Small intestine (tissue), 7 donors: ENCODE measurements around the gene DTD1. TPM values are rescaled to one million over a fixed set of nuclear protein-coding genes. Genes with fewer than 3 reads are reported as not detected.

Experiments used
- DNase-seq, 2 donors: peaks; one replicate each; pipeline versions ENCODE4 v3.0.0 to v3.0.0-alpha.2; 2013
- FAIRE-seq: peaks from 2 replicates; lab custom pipeline; 2012; peaks lifted over from hg19 to GRCh38; lab: Jason Lieb, UNC
- H3K27ac ChIP-seq, 3 donors: one replicate each; pipeline ENCODE4 v1.5.1; 2013; ENCODE audit warnings: low read length in 2 of 3, mild to moderate bottlenecking in 2 of 3, control low read depth in 1 of 3, inconsistent platforms in 1 of 3, low read depth in 1 of 3, moderate library complexity in 1 of 3
- H3K27me3 ChIP-seq, 3 donors: one replicate each; pipeline ENCODE4 v1.6.1; 2013; ENCODE audit warnings: low read length in 3 of 3, inconsistent platforms in 1 of 3; ENCODE audit not compliant: control insufficient read depth in 3 of 3, insufficient read depth in 3 of 3
- H3K36me3 ChIP-seq, 3 donors: one replicate each; pipeline ENCODE4 v1.6.1; 2013; ENCODE audit warnings: low read length in 3 of 3, inconsistent platforms in 1 of 3, low read depth in 1 of 3, mild to moderate bottlenecking in 1 of 3, moderate library complexity in 1 of 3; ENCODE audit not compliant: control insufficient read depth in 3 of 3, insufficient read depth in 2 of 3
- H3K4me1 ChIP-seq, 3 donors: one replicate each; pipeline ENCODE4 v1.6.1; 2013; ENCODE audit warnings: low read length in 2 of 3, inconsistent platforms in 1 of 3, low read depth in 1 of 3, mild to moderate bottlenecking in 1 of 3, moderate library complexity in 1 of 3; ENCODE audit not compliant: control insufficient read depth in 3 of 3, insufficient read depth in 2 of 3
- H3K4me3 ChIP-seq, 3 donors: one replicate each; pipeline ENCODE4 v1.5.1; 2013; ENCODE audit warnings: low read length in 3 of 3, control low read depth in 1 of 3, inconsistent platforms in 1 of 3, low read depth in 1 of 3, mild to moderate bottlenecking in 1 of 3, moderate library complexity in 1 of 3
- H3K9me3 ChIP-seq, 2 donors: one replicate each; pipeline ENCODE4 v1.6.1; 2013; ENCODE audit warnings: low read depth in 1 of 2, low read length in 1 of 2; ENCODE audit not compliant: control insufficient read depth in 2 of 2, insufficient read depth in 1 of 2
- WGBS, 3 donors: extraction: QIAGEN DNeasy Blood & Tissue Kit; methylation state at CpG; one replicate each; pipeline ENCODE4 v1.1.7; 2013; 5-methylcytosine and 5-hydroxymethylcytosine counted together
- polyA plus RNA-seq, 4 donors: library from polyadenylated mRNA; stranded (reverse) in 3 of 4; unstranded in 1 of 4; fragments of 200-250 nt in 3 of 4; fragments of 120-200 nt in 1 of 4; gene quantifications; one replicate each; pipeline versions ENCODE4 v1.2.1 to v1.2.3, GENCODE V29; 2013
- donor health status: healthy with polysubstance abuse.
- donor health status: control.
- donor health status: control.
- donor health status: Bipolar disorder and iron deficiency.
- donor health status: healthy.

The DTD1 gene
- polyA plus RNA-seq, 4 donors: 9.6 to 25.8 (median 16.1) TPM

- WGBS, 3 donors: 62 to 83% (median 69%) methylated on average over 1 of the region's 1 CpG
Measured at GRCh38 chr20:18653736-18654447, 66.0 kb downstream of the DTD1 start.

DNA sequence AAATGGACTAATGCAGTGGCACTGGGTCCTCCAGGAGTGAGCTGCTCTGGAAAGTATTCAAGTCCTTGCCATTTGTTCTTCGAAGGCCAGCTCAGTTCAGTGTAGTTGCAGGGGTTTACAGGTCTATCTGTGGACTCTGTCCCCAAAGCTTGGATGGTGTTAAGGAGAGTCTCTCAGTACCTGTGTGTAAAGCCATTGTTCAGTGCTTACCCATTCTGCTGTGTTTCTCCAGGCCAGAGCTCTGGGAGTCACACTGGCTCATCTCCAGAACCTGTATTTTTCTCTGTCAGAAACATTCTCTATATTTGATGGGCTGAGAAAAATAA lies 66.6 kb downstream of the DTD1 start:
- H3K27ac ChIP-seq: no peak overlapping the region
- H3K27me3 ChIP-seq: no peaks in the 10 kb centered on the region
- H3K36me3 ChIP-seq: no peaks in the 10 kb centered on the region
- DNase-seq: no peak
- FAIRE-seq: no peak
- H3K4me3 ChIP-seq: no peak overlapping the region
- peaks cover 0 to 2% of the 10 kb centered on the region in 2 donors for H3K9me3 ChIP-seq
- WGBS, 3 donors: 20 to 78% (median 52%) methylated on average over 1 of the region's 1 CpG
- H3K4me1 ChIP-seq: no peaks in the 10 kb centered on the region

More at GRCh38 chr20:18653736-18654447, 66.0 kb downstream of the DTD1 start:
- Histone ChIP-seq H3K27me3 (no peaks in the 10 kb centered on the region), H3K27ac (no peak overlapping the region), H3K9me3 (peaks cover 0 to 2% of the 10 kb centered on the region in 2 donors), H3K4me1 (no peaks in the 10 kb centered on the region), H3K4me3 (no peak overlapping the region), H3K36me3 (no peaks in the 10 kb centered on the region)
- no peak for DNase-seq
- FAIRE-seq: no peak

DNA sequence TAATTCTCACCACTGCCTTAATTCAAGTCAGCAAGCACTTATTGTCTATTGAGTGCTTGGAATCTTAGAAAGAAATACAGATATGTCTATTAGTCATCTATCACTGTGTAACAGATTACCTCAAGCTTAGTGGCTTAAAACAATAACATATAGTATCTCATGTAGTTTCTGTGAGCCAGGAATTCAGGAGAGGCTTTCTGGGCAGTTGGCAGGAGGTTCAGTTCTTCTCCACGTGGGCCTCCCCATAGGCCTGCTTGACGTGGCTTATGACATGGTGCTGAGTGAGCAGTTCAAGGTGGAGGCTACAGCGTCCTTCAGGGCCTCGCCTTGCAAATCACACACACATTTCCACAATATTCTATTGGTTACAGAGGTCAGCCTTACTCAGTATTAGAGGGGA lies 69.7 kb downstream of the DTD1 start:
- FAIRE-seq: no peak
- WGBS, 3 donors: 92 to 93% (median 92%) methylated on average over 4 of the region's 4 CpGs
- H3K4me3 ChIP-seq: no peak overlapping the region

GRCh38 chr20:18662279-18663040 lies 74.6 kb downstream of the DTD1 start:
- 76 to 84% (median 76%) methylated on average over 6 of the region's 6 CpGs for WGBS, 3 donors
- no peak for FAIRE-seq

More for the DNA sequence above, 69.7 kb downstream of the DTD1 start:
- Histone ChIP-seq H3K9me3 (peaks cover 0 to 2% of the 10 kb centered on the region in 2 donors), H3K27ac (no peak overlapping the region), H3K27me3 (no peaks in the 10 kb centered on the region), H3K36me3 (no peaks in the 10 kb centered on the region), H3K4me1 (no peaks in the 10 kb centered on the region)
- no peak for DNase-seq

GRCh38 chr20:18663932-18664331 lies 76.1 kb downstream of the DTD1 start:
- FAIRE-seq: no peak
- H3K27me3 ChIP-seq: no peaks in the 10 kb centered on the region

More at GRCh38 chr20:18662279-18663040, 74.6 kb downstream of the DTD1 start:
- H3K36me3 ChIP-seq: no peaks in the 10 kb centered on the region
- DNase-seq: no peak
- no peak overlapping the region for H3K27ac ChIP-seq
- no peaks in the 10 kb centered on the region for H3K9me3 ChIP-seq
- no peaks in the 10 kb centered on the region for H3K27me3 ChIP-seq
- no peak overlapping the region for H3K4me3 ChIP-seq
- no peaks in the 10 kb centered on the region for H3K4me1 ChIP-seq

DNA sequence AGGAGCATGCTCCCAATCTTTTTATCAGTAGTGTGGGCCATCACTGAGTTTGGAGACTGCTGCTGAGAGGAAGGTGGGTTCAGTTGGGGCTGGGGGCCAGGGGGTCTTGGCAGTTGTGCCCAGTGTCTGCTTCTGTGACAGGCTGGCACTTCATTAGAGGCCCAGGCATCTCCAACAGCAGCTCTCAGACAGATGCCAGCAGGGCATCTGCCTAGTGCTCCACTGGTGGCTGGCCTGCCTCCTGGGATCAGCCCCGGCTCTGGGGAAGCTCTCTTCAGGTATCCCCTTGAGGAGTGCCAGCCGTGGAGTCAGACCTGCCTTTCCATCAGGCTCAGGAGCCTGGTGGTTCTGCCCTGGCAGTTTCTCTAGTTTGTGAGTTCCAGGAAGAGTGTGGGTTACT lies 77.3 kb downstream of the DTD1 start:
- no peak for DNase-seq
- Histone ChIP-seq H3K4me3 (no peak overlapping the region), H3K4me1 (no peaks in the 10 kb centered on the region), H3K9me3 (no peaks in the 10 kb centered on the region), H3K36me3 (no peaks in the 10 kb centered on the region), H3K27ac (no peak overlapping the region), H3K27me3 (no peaks in the 10 kb centered on the region)
- 87 to 97% (median 88%) methylated on average over 2 of the region's 2 CpGs for WGBS, 3 donors
- FAIRE-seq: no peak

More at GRCh38 chr20:18663932-18664331, 76.1 kb downstream of the DTD1 start:
- Histone ChIP-seq H3K27ac (no peak overlapping the region), H3K36me3 (no peaks in the 10 kb centered on the region), H3K9me3 (no peaks in the 10 kb centered on the region), H3K4me3 (no peak overlapping the region), H3K4me1 (no peaks in the 10 kb centered on the region)
- no peak for DNase-seq
- WGBS, 3 donors: 80 to 83% (median 83%) methylated on average over 2 of the region's 2 CpGs

DNA sequence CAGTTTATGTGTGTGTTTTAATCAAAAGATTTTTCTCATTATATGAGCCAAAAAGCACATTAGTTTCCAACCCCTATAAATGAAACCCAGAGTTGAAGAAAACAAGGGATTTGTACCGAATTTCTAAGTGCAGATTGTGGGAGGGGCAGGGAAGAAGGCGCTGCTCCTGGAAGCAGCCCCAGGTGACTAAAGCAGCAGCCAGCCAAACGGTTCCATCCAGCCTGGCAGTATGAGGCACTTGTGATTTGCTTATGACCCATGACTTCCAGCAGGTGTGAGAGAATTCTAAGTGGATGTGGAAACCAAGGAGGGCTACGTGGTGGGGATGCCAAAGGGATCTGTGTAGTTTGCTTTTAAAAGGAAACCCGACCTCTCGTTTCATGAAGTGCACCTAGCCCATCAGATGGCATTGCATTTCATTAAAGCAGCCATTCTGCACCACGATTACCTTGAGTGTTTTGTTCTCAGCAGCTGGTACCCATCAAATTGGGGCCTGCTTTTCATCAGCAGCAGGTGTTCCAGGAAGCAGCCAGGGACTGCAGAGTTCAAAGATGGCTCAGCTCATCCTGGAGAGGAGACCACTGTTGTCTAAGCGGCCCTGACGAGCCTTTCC lies 79.1 kb downstream of the DTD1 start:
- DNase-seq (no peak), FAIRE-seq (no peak)
- H3K4me1 ChIP-seq: no peaks in the 10 kb centered on the region
- no peaks in the 10 kb centered on the region for H3K9me3 ChIP-seq
- H3K36me3 ChIP-seq: no peaks in the 10 kb centered on the region
- no peak overlapping the region for H3K27ac ChIP-seq
- no peaks in the 10 kb centered on the region for H3K27me3 ChIP-seq
- 80 to 82% (median 80%) methylated on average over 9 of the region's 9 CpGs for WGBS, 3 donors
- no peak overlapping the region for H3K4me3 ChIP-seq

- no peaks in the 10 kb centered on the region for H3K4me1 ChIP-seq
- H3K27me3 ChIP-seq: no peaks in the 10 kb centered on the region
- H3K9me3 ChIP-seq: no peaks in the 10 kb centered on the region
- H3K36me3 ChIP-seq: no peaks in the 10 kb centered on the region
- 54 to 76% (median 68%) methylated on average over 15 of the region's 15 CpGs for WGBS, 3 donors
- DNase-seq: peak; percentile 11 to 62
- FAIRE-seq: no peak
- H3K27ac ChIP-seq: no peak overlapping the region
- H3K4me3 ChIP-seq: no peak overlapping the region
Measured at GRCh38 chr20:18669241-18670019, 81.6 kb downstream of the DTD1 start.
